Suprapubic skin (tissue), 4 donors: ENCODE results near the gene HHAT. TPM values are rescaled to one million over a fixed set of nuclear protein-coding genes. Genes with fewer than 3 reads are reported as not detected.

ENCODE experiments used
- DNase-seq, 2 donors: peaks; one replicate each; pipeline ENCODE4 v3.0.0-alpha.2; 2019; ENCODE audit warnings: low spot score in 2 of 2
- H3K27ac ChIP-seq: fragments of 200-600 bp; sonication (generic); one replicate; pipeline ENCODE4 v1.5.1; 2019
- H3K27me3 ChIP-seq: fragments of 200-600 bp; sonication (generic); one replicate; pipeline ENCODE4 v1.5.1; 2019
- H3K36me3 ChIP-seq: fragments of 200-600 bp; sonication (generic); one replicate; pipeline ENCODE4 v1.5.1; 2019
- H3K4me1 ChIP-seq: fragments of 200-600 bp; sonication (generic); one replicate; pipeline ENCODE4 v1.5.1; 2019
- H3K4me3 ChIP-seq: fragments of 200-600 bp; sonication (generic); one replicate; pipeline ENCODE4 v1.5.1; 2019; ENCODE audit warnings: mild to moderate bottlenecking
- H3K9me3 ChIP-seq: fragments of 200-600 bp; sonication (generic); one replicate; pipeline ENCODE4 v1.5.1; 2019
- CTCF ChIP-seq, 2 donors: fragments of 200-600 bp in 1 of 2; fragments of 450-650 bp in 1 of 2; sonication (generic) in 1 of 2; IDR thresholded peaks; one replicate each; pipeline ENCODE4 v1.5.1; 2016 to 2019; ENCODE audit warnings: antibody characterized with exemption in 2 of 2, mild to moderate bottlenecking in 1 of 2, moderate library complexity in 1 of 2
- EP300 ChIP-seq: sonication (generic); formaldehyde crosslinking; IDR thresholded peaks from one replicate; pipeline ENCODE4 v1.6.1; 2017; ENCODE audit warnings: antibody characterized with exemption
- POLR2A ChIP-seq, 2 donors: fragments of 450-650 bp; IDR thresholded peaks; one replicate each; pipeline ENCODE4 v1.6.1; 2017; ENCODE audit warnings: antibody characterized with exemption in 2 of 2, mild to moderate bottlenecking in 2 of 2, moderate library complexity in 2 of 2
- POLR2AphosphoS5 ChIP-seq, 3 donors: sonication (generic); formaldehyde crosslinking; IDR thresholded peaks; one replicate each; pipeline ENCODE4 v1.6.1; 2017; ENCODE audit warnings: antibody characterized with exemption in 3 of 3
- WGBS: methylation state at CpG from one replicate; pipeline ENCODE4 v1.1.5; 2018; 5-methylcytosine and 5-hydroxymethylcytosine counted together
- total RNA-seq, 4 donors: library from RNA; depleted of rRNA; stranded (reverse); fragments of >200 nt; gene quantifications; one replicate each; pipeline ENCODE4 v1.1.0, GENCODE V29; 2016

Gene HHAT
- total RNA-seq, 4 donors from 2014 or later: 4.1 to 20.0 (median 9.3) TPM

GRCh38 chr1:210625715-210626114, 297.0 kb downstream of the HHAT start:
- Histone ChIP-seq H3K27me3 (no peaks in the 10 kb centered on the region), H3K9me3 (no peaks in the 10 kb centered on the region), H3K27ac (no peak overlapping the region), H3K4me3 (no peak overlapping the region), H3K36me3 (no peaks in the 10 kb centered on the region), H3K4me1 (no peaks in the 10 kb centered on the region)
- TF ChIP-seq POLR2AphosphoS5 (IDR thresholded peaks at IDR 0.05) (no peak), CTCF (IDR thresholded peaks at IDR 0.05) (no peak), POLR2A (IDR thresholded peaks at IDR 0.05) (no peak), EP300 (no peak)
- DNase-seq: no peak
- WGBS: 93% methylated on average over 1 of the region's 1 CpG

- Histone ChIP-seq H3K4me1 (no peaks in the 10 kb centered on the region), H3K36me3 (no peaks in the 10 kb centered on the region), H3K9me3 (no peaks in the 10 kb centered on the region), H3K27ac (no peak overlapping the region), H3K4me3 (no peak overlapping the region), H3K27me3 (no peaks in the 10 kb centered on the region)
- WGBS: 88% methylated on average over 2 of the region's 2 CpGs
- DNase-seq: no peak
- TF ChIP-seq POLR2AphosphoS5 (IDR thresholded peaks at IDR 0.05) (no peak), CTCF (IDR thresholded peaks at IDR 0.05) (no peak), POLR2A (IDR thresholded peaks at IDR 0.05) (no peak), EP300 (no peak)
Measured at GRCh38 chr1:210626341-210626740, 297.6 kb downstream of the HHAT start.

- H3K36me3 ChIP-seq: no peaks in the 10 kb centered on the region
- no peak for TF ChIP-seq POLR2A (IDR thresholded peaks at IDR 0.05)
- TF ChIP-seq POLR2AphosphoS5 (IDR thresholded peaks at IDR 0.05): no peak
- no peak for TF ChIP-seq EP300
- TF ChIP-seq CTCF (IDR thresholded peaks at IDR 0.05): no peak
- no peak overlapping the region for H3K4me3 ChIP-seq
- no peaks in the 10 kb centered on the region for H3K9me3 ChIP-seq
- H3K27me3 ChIP-seq: no peaks in the 10 kb centered on the region
- no peaks in the 10 kb centered on the region for H3K4me1 ChIP-seq
- no peak overlapping the region for H3K27ac ChIP-seq
- DNase-seq: no peak
Measured at GRCh38 chr1:210627755-210628154, 299.1 kb downstream of the HHAT start.

- Histone ChIP-seq H3K27me3 (no peaks in the 10 kb centered on the region), H3K9me3 (no peaks in the 10 kb centered on the region), H3K36me3 (no peaks in the 10 kb centered on the region), H3K27ac (no peak overlapping the region), H3K4me3 (no peak overlapping the region), H3K4me1 (no peaks in the 10 kb centered on the region)
- no peak for DNase-seq
- TF ChIP-seq POLR2AphosphoS5 (IDR thresholded peaks at IDR 0.05): no peak
- no peak for TF ChIP-seq CTCF (IDR thresholded peaks at IDR 0.05)
- TF ChIP-seq EP300: no peak
- TF ChIP-seq POLR2A (IDR thresholded peaks at IDR 0.05): no peak
- WGBS: 94% methylated on average over 2 of the region's 2 CpGs
Measured at GRCh38 chr1:210629276-210629675, 300.6 kb downstream of the HHAT start.

- 86% methylated on average over 3 of the region's 3 CpGs for WGBS
- H3K4me1 ChIP-seq: no peaks in the 10 kb centered on the region
- H3K36me3 ChIP-seq: no peaks in the 10 kb centered on the region
- DNase-seq: no peak
- no peak overlapping the region for H3K4me3 ChIP-seq
- H3K27me3 ChIP-seq: no peaks in the 10 kb centered on the region
- no peak overlapping the region for H3K27ac ChIP-seq
- TF ChIP-seq POLR2AphosphoS5 (IDR thresholded peaks at IDR 0.05): no peak
- TF ChIP-seq EP300: no peak
- no peak for TF ChIP-seq POLR2A (IDR thresholded peaks at IDR 0.05)
- TF ChIP-seq CTCF (IDR thresholded peaks at IDR 0.05): no peak
- no peaks in the 10 kb centered on the region for H3K9me3 ChIP-seq
Measured at GRCh38 chr1:210631399-210631798, 302.7 kb downstream of the HHAT start.
